ENCODE results near the gene GRIFIN. TPM values are rescaled to one million over a fixed set of nuclear protein-coding genes. Genes with fewer than 3 reads are reported as not detected.

GRIFIN gene
- total and polyA plus RNA-seq, 2 experiments from 2014 or later: not detected

GRCh38 chr7:2504889-2505375 lies 28.7 kb upstream of the GRIFIN start:
- no peak overlapping the region for H3K4me2 ChIP-seq (ENCODE audit: unreplicated experiment)
- DNase-seq: no peak
- TF ChIP-seq EZH2phosphoT487 (IDR thresholded peaks at IDR 0.05; ENCODE audit: insufficient read depth, low read depth) (no peak), EZH2 (IDR thresholded peaks at IDR 0.05; ENCODE audit: insufficient read depth, poor library complexity, severe bottlenecking) (no peak)
- no peak overlapping the region for H3K4me3 ChIP-seq
- no peaks in the 10 kb centered on the region for H3K79me2 ChIP-seq (ENCODE audit: insufficient read depth)
- in situ Hi-C loops (cut with MboI): no loop called here
- 0 out of 2 replicates have a peak, but pooled peaks cover 5% of the 10 kb centered on the region for H3F3A ChIP-seq (ENCODE audit: insufficient read depth)
- H2AFZ ChIP-seq: no peak overlapping the region
- no peaks in the 10 kb centered on the region for H4K20me1 ChIP-seq (ENCODE audit: insufficient read depth)
- no peak overlapping the region for H3K27ac ChIP-seq
- no peak overlapping the region for H3K9ac ChIP-seq
- peaks cover 7% of the 10 kb centered on the region for H3K4me1 ChIP-seq (ENCODE audit: insufficient read depth)
- H3K27me3 ChIP-seq (replicated peaks; ENCODE audit: insufficient read depth): no peaks in the 10 kb centered on the region
- H3K9me3 ChIP-seq (ENCODE audit: low read depth): no peaks in the 10 kb centered on the region
- H3K9me2 ChIP-seq (ENCODE audit: insufficient read depth): no peaks in the 10 kb centered on the region
- no peaks in the 10 kb centered on the region for H3K36me3 ChIP-seq (ENCODE audit: low read depth)
- 77 to 80% methylated on average over 10 to 17 of the region's 19 CpGs for WGBS, 2 experiments (ENCODE audit: low coverage in 1 of 2, low lambda C conversion rate in 2 of 2, missing lambda C conversion rate in 2 of 2)

GRCh38 chr7:2504128-2504888 lies 28.1 kb upstream of the GRIFIN start:
- no peak overlapping the region for H3K4me3 ChIP-seq
- H3K79me2 ChIP-seq (ENCODE audit: insufficient read depth): no peaks in the 10 kb centered on the region
- no peak for TF ChIP-seq EZH2phosphoT487 (IDR thresholded peaks at IDR 0.05; ENCODE audit: insufficient read depth, low read depth)
- TF ChIP-seq EZH2 (IDR thresholded peaks at IDR 0.05; ENCODE audit: insufficient read depth, poor library complexity, severe bottlenecking): no peak
- in situ Hi-C loops (cut with MboI): no loop called here
- H3K27ac ChIP-seq: no peak overlapping the region
- no peaks in the 10 kb centered on the region for H3K36me3 ChIP-seq (ENCODE audit: low read depth)
- WGBS, 2 experiments (ENCODE audit: low coverage in 1 of 2, low lambda C conversion rate in 2 of 2, missing lambda C conversion rate in 2 of 2): 73 to 76% methylated on average over 14 to 18 of the region's 21 CpGs
- no peak for DNase-seq
- no peak overlapping the region for H3K9ac ChIP-seq
- H3K9me2 ChIP-seq (ENCODE audit: insufficient read depth): no peaks in the 10 kb centered on the region
- no peaks in the 10 kb centered on the region for H4K20me1 ChIP-seq (ENCODE audit: insufficient read depth)
- H3K4me1 ChIP-seq (ENCODE audit: insufficient read depth): peaks cover 7% of the 10 kb centered on the region
- no peaks in the 10 kb centered on the region for H3K27me3 ChIP-seq (replicated peaks; ENCODE audit: insufficient read depth)
- no peak overlapping the region for H2AFZ ChIP-seq
- 0 out of 2 replicates have a peak, but pooled peaks cover 5% of the 10 kb centered on the region for H3F3A ChIP-seq (ENCODE audit: insufficient read depth)
- no peak overlapping the region for H3K4me2 ChIP-seq (ENCODE audit: unreplicated experiment)
- H3K9me3 ChIP-seq (ENCODE audit: low read depth): no peaks in the 10 kb centered on the region

GRCh38 chr7:2503056-2503941 lies 27.1 kb upstream of the GRIFIN start:
- Histone ChIP-seq H4K20me1 (ENCODE audit: insufficient read depth) (no peaks in the 10 kb centered on the region), H3K4me3 (no peak overlapping the region), H3K4me1 (ENCODE audit: insufficient read depth) (no peaks in the 10 kb centered on the region), H2AFZ (no peak overlapping the region), H3K9me3 (ENCODE audit: low read depth) (no peaks in the 10 kb centered on the region), H3K4me2 (ENCODE audit: unreplicated experiment) (no peak overlapping the region), H3K27me3 (replicated peaks; ENCODE audit: insufficient read depth) (no peaks in the 10 kb centered on the region), H3K9me2 (ENCODE audit: insufficient read depth) (no peaks in the 10 kb centered on the region), H3F3A (ENCODE audit: insufficient read depth) (no peaks in the 10 kb centered on the region), H3K27ac (no peak overlapping the region), H3K36me3 (ENCODE audit: low read depth) (no peaks in the 10 kb centered on the region), H3K9ac (no peak overlapping the region), H3K79me2 (ENCODE audit: insufficient read depth) (no peaks in the 10 kb centered on the region)
- in situ Hi-C loops (cut with MboI): no loop called here
- no peak for DNase-seq
- 63 to 83% methylated on average over 12 to 25 of the region's 25 CpGs for WGBS, 2 experiments (ENCODE audit: low coverage in 1 of 2, low lambda C conversion rate in 2 of 2, missing lambda C conversion rate in 2 of 2)
- TF ChIP-seq EZH2phosphoT487 (IDR thresholded peaks at IDR 0.05; ENCODE audit: insufficient read depth, low read depth) (no peak), EZH2 (IDR thresholded peaks at IDR 0.05; ENCODE audit: insufficient read depth, poor library complexity, severe bottlenecking) (no peak)

GRCh38 chr7:2502647-2502966 lies 26.4 kb upstream of the GRIFIN start:
- no peak for TF ChIP-seq EZH2 (IDR thresholded peaks at IDR 0.05; ENCODE audit: insufficient read depth, poor library complexity, severe bottlenecking)
- no peak for TF ChIP-seq EZH2phosphoT487 (IDR thresholded peaks at IDR 0.05; ENCODE audit: insufficient read depth, low read depth)
- H2AFZ ChIP-seq: no peak overlapping the region

More at GRCh38 chr7:2502647-2502966, 26.4 kb upstream of the GRIFIN start:
- in situ Hi-C loops (cut with MboI): no loop called here
- Histone ChIP-seq H3K36me3 (ENCODE audit: low read depth) (no peaks in the 10 kb centered on the region), H3K9me3 (ENCODE audit: low read depth) (no peaks in the 10 kb centered on the region), H4K20me1 (ENCODE audit: insufficient read depth) (no peaks in the 10 kb centered on the region), H3K9ac (no peak overlapping the region), H3K79me2 (ENCODE audit: insufficient read depth) (no peaks in the 10 kb centered on the region), H3K4me2 (ENCODE audit: unreplicated experiment) (no peak overlapping the region), H3F3A (ENCODE audit: insufficient read depth) (no peaks in the 10 kb centered on the region), H3K9me2 (ENCODE audit: insufficient read depth) (no peaks in the 10 kb centered on the region), H3K4me3 (no peak overlapping the region), H3K27me3 (replicated peaks; ENCODE audit: insufficient read depth) (no peaks in the 10 kb centered on the region), H3K4me1 (ENCODE audit: insufficient read depth) (no peaks in the 10 kb centered on the region), H3K27ac (no peak overlapping the region)
- 30 to 61% methylated on average over 4 to 13 of the region's 13 CpGs for WGBS, 2 experiments (ENCODE audit: low coverage in 1 of 2, low lambda C conversion rate in 2 of 2, missing lambda C conversion rate in 2 of 2)
- no peak for DNase-seq

Measured in GM23248 (cell line).